Measurements from ENCODE around the gene CLEC10A. TPM values are rescaled to one million over a fixed set of nuclear protein-coding genes. Genes with fewer than 3 reads are reported as not detected.

Gene CLEC10A, protein sequence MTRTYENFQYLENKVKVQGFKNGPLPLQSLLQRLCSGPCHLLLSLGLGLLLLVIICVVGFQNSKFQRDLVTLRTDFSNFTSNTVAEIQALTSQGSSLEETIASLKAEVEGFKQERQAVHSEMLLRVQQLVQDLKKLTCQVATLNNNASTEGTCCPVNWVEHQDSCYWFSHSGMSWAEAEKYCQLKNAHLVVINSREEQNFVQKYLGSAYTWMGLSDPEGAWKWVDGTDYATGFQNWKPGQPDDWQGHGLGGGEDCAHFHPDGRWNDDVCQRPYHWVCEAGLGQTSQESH
- not detected in 5 replicates for total RNA-seq (2022; extraction: Qiagen RNA extraction; ENCODE audit: low read depth)

DNA sequence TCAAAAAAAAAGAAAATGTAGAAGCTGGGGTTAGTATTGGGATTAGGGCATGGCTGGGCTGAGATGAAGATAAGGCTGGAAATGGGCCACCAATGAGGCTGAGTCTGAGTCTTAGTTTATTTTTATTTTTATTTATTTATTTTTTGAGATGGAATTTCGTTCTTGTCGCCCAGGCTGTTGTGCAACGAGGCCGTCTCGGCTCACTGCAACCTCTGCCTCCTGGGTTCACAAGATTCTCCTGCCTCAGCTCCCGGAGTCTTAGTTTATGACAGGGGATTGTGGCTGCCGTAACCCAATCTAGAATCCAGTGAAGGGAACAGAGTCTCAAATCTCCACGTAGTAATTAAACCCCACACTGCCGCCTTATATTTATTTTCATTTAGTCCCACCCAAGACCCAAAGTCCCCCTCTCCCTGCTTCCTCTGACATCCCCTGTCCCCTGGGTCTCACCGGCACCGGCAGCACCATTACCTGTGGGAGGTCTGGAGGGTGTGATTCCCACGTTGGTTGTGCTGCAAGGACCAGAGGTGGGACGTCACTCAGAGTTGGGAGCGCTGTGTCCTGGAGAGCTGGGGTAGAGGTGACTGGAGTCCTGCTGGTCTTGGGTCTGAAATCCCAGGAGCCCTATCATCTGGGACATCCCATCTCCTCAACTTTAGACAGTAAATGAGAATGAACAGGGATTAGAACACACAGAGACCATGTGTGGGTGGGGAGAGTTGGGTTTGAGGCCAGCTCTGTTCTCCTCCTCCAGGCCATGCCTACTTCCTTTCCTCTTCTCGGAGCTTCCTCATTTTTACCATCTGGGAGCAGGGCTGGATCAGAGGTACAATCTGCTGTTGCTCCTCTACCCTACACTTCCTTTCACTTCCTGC is at the start of gene CLEC10A:
TSS of gene CLEC10A (minus strand) at position 671 of the 875 bp plus-strand sequence. CDS start 1,439 bp downstream, outside the sequence.

DNA sequence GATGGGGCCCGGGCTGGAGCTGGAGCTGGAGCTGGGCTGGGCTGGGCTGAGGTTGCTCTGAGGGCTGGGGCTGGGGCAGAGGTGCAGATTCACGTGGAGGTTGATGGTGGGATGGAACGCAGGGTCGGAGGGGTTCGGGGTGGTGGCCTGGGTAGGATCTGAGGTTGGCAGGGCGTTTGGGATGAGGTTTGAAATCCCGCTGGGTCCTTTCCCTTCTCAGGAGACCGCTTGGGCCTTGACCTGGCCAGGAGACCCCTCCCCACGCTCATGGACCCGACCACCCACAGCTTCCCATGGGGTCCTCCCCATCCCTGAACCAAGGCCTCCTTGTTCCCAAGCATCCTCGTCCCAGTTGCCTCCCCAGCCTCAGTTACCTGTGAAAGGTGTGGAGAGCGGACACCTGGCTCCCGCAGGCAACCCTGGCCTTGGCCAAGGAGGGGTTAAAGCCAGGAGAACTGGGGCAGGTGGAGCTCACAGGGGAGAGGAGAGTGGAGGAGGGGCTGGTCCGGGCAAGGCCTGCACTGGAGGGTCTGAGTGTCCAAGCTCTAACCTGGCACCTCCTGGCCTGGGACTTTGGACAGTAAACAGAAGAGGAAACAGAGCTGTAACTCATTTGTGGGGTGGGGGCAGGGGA is 34.3 kb upstream of the CLEC10A start, which contains the start of gene ASGR2:
TSS of gene ASGR2 (minus strand) at position 582 of the 634 bp plus-strand sequence. CDS start 582 bp downstream, outside the sequence.

DNA sequence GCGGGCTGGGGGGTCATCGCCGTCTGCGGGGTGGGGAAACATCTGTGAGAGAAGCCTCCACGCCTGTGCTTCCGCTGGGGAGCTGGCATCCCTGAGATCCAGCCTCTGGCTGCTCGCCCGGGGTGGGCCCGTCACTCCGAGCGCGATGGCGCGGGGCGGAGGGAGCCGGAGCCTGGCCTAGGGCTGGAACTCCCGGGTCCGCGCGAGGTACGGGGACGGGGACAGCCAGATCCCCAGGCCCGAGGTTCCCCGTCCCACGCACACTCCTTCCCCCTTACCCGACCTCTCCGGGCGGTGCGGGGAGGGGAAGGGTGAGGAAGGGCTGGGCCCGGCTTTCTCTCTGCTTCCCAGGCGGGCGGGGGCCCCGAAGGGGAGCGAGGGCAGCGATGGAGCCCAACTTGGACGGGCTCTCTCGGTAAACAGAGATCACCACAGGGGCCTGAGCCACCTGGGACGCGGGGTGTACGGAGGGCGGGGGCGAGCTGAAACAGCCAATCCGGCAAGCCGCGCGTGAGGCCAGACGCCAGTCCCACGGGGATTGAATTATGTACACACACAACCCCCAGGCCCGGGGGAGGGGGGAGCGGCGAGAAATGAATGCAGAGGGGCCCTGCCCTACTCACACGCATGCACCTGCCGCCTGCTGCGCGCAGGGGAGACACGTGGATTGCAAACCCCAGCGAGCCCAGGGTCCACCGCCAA is 36.4 kb downstream of the CLEC10A start, which contains the start of gene SLC16A11:
TSS of gene SLC16A11 (minus strand) at position 596 of the 702 bp plus-strand sequence. CDS start at position 17, 579 bp downstream.

DNA sequence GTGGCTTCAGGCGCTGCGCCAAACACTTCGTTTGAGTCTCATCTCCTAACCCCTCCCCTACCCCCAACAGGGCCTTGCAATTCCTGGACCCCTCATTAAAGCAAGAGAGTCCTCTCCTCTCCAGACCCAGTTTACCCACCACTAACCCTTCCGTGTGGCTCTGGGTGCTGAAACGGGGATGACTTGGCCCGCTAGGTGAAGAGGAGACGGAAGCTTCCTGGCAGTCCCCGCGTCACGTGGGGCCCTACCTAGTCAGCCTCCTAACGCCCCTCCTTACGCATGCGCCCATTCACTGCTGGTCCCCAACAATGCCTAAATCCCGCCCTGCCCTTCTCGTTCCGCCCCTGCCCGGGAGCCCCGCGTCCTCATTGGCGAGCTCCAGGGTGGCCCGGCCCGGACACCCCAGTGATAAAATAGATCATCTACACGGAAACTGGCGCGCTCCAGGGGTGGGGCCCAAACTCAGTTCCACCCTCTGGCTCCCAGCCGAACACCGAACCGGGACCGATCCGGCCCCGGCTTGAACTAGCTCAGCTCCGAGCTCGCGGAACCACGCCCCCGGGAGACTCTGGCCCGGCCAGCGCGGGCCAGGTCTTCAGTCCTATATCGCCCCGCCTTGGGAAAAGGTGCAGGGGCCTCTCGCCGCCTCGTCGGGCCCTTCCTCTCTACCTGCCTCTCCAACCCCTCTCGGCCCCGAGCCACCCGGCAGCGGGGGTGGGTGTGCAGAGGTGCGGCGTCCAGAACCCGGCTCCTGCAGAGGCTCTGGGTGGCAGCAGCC is 44.3 kb downstream of the CLEC10A start, which contains the start of gene SLC16A13:
TSS of gene SLC16A13 (plus strand) at position 425 of the 778 bp plus-strand sequence. CDS start 368 bp downstream, outside the sequence.

Other genes with a start within 250 kb of the CLEC10A start
- gene TEKT1, start 248.5 kb downstream of the CLEC10A start, total RNA-seq (2022; extraction: Qiagen RNA extraction; ENCODE audit: low read depth): 0.07 to 0.08 TPM in 2 of 5 replicates, not detected in the others
- gene ALOX12, start 84.2 kb downstream of the CLEC10A start, total RNA-seq (2022; extraction: Qiagen RNA extraction; ENCODE audit: low read depth): 0.02 TPM in 1 of 5 replicates, not detected in the others
- 462 to 521 TPM (median 474 TPM) in 5 replicates for gene RNASEK, start 67.6 kb downstream of the CLEC10A start, total RNA-seq (2022; extraction: Qiagen RNA extraction; ENCODE audit: low read depth)
- gene BCL6B, start 57.2 kb downstream of the CLEC10A start, total RNA-seq (2022; extraction: Qiagen RNA extraction; ENCODE audit: low read depth): not detected in 5 replicates
- 9.2 to 12.7 TPM (median 12.1 TPM) in 5 replicates for gene SLC16A13, start 44.2 kb downstream of the CLEC10A start, total RNA-seq (2022; extraction: Qiagen RNA extraction; ENCODE audit: low read depth)
- gene SLC16A11, start 36.2 kb downstream of the CLEC10A start, total RNA-seq (2022; extraction: Qiagen RNA extraction; ENCODE audit: low read depth): not detected in 5 replicates
- gene ASGR2, start 34.6 kb upstream of the CLEC10A start, total RNA-seq (2022; extraction: Qiagen RNA extraction; ENCODE audit: low read depth): 0.24 TPM in 1 of 5 replicates, not detected in the others
- gene ASGR1, start 99.1 kb upstream of the CLEC10A start, total RNA-seq (2022; extraction: Qiagen RNA extraction; ENCODE audit: low read depth): 0.82 to 1.2 TPM (median 1.0 TPM) in 5 replicates
- 7.9 to 9.6 TPM (median 8.9 TPM) in 5 replicates for gene DLG4, start 139.6 kb upstream of the CLEC10A start, total RNA-seq (2022; extraction: Qiagen RNA extraction; ENCODE audit: low read depth)
- 353 to 465 TPM (median 434 TPM) in 5 replicates for gene ACADVL, start 139.7 kb upstream of the CLEC10A start, total RNA-seq (2022; extraction: Qiagen RNA extraction; ENCODE audit: low read depth)
- gene DVL2, start 154.3 kb upstream of the CLEC10A start, total RNA-seq (2022; extraction: Qiagen RNA extraction; ENCODE audit: low read depth): 28.0 to 42.0 TPM (median 34.1 TPM) in 5 replicates
- 83.9 to 111 TPM (median 93.1 TPM) in 5 replicates for gene PHF23, start 159.2 kb upstream of the CLEC10A start, total RNA-seq (2022; extraction: Qiagen RNA extraction; ENCODE audit: low read depth)
- gene GABARAP, start 162.2 kb upstream of the CLEC10A start, total RNA-seq (2022; extraction: Qiagen RNA extraction; ENCODE audit: low read depth): 651 to 801 TPM (median 727 TPM) in 5 replicates
- 214 to 254 TPM (median 242 TPM) in 5 replicates for gene CTDNEP1, start 171.5 kb upstream of the CLEC10A start, total RNA-seq (2022; extraction: Qiagen RNA extraction; ENCODE audit: low read depth)
- gene ELP5, start 172.0 kb upstream of the CLEC10A start, total RNA-seq (2022; extraction: Qiagen RNA extraction; ENCODE audit: low read depth): 117 to 137 TPM (median 127 TPM) in 5 replicates
- gene CLDN7, start 182.2 kb upstream of the CLEC10A start, total RNA-seq (2022; extraction: Qiagen RNA extraction; ENCODE audit: low read depth): 0.54 to 0.90 TPM (median 0.62 TPM) in 5 replicates
- 0.13 to 0.29 TPM (median 0.24 TPM) in 5 replicates for gene SLC2A4, start 201.5 kb upstream of the CLEC10A start, total RNA-seq (2022; extraction: Qiagen RNA extraction; ENCODE audit: low read depth)
- 0.45 to 0.97 TPM (median 0.60 TPM) in 4 of 5 replicates, not detected in the other for gene YBX2, start 214.4 kb upstream of the CLEC10A start, total RNA-seq (2022; extraction: Qiagen RNA extraction; ENCODE audit: low read depth)
- gene EIF5A, start 227.4 kb upstream of the CLEC10A start, total RNA-seq (2022; extraction: Qiagen RNA extraction; ENCODE audit: low read depth): 1,623 to 1,819 TPM (median 1,736 TPM) in 5 replicates
- gene GPS2, start 235.1 kb upstream of the CLEC10A start, total RNA-seq (2022; extraction: Qiagen RNA extraction; ENCODE audit: low read depth): 91.6 to 105 TPM (median 99.8 TPM) in 5 replicates
- gene NEURL4, start 249.1 kb upstream of the CLEC10A start, total RNA-seq (2022; extraction: Qiagen RNA extraction; ENCODE audit: low read depth): 24.3 to 33.5 TPM (median 29.7 TPM) in 5 replicates

Data from A549 treated with CpdA at 1 μM for 4 hours (cell line).